SK-N-SH treated with all-trans-retinoic acid at 6 μM for 48 hours (cell line): ENCODE data around the gene ANKRD28.

ENCODE experiments used
- ATAC-seq: fragments of 200-7000 bp; cut with Tn5 transposase; 3 replicates; pipeline ENCODE4 v1.9.1; 2020; ENCODE audit warnings: mild to moderate bottlenecking, moderate library complexity
- BACH2 ChIP-seq: fragments of 250-450 bp; sonication (Bioruptor Pico); IDR thresholded peaks from 2 replicates; pipeline ENCODE4 v1.9.0; 2021; ENCODE audit warnings: mild to moderate bottlenecking, borderline replicate concordance
- CREB5 ChIP-seq: fragments of 250-450 bp; sonication (Bioruptor Pico); IDR thresholded peaks from 2 replicates; pipeline ENCODE4 v1.5.1; 2020; ENCODE audit warnings: low read depth, mild to moderate bottlenecking, moderate library complexity
- CSDC2 ChIP-seq: fragments of 250-450 bp; sonication (Bioruptor Pico); IDR thresholded peaks from 2 replicates; pipeline ENCODE4 v1.5.0; 2020; ENCODE audit warnings: mild to moderate bottlenecking, moderate library complexity
- CSRNP3 ChIP-seq: fragments of 250-450 bp; sonication (Bioruptor Pico); IDR thresholded peaks from 2 replicates; pipeline ENCODE4 v1.5.1; 2021; ENCODE audit warnings: mild to moderate bottlenecking, moderate library complexity
- ESRRG ChIP-seq: fragments of 250-450 bp; sonication (Bioruptor Pico); IDR thresholded peaks from 2 replicates; pipeline ENCODE4 v1.6.1; 2021; ENCODE audit warnings: mild to moderate bottlenecking
- GLIS3 ChIP-seq: fragments of 250-450 bp; sonication (Bioruptor Pico); IDR thresholded peaks from 2 replicates; pipeline ENCODE4 v1.5.0; 2020; ENCODE audit warnings: mild to moderate bottlenecking, moderate library complexity
- OSR1 ChIP-seq: fragments of 250-450 bp; sonication (Bioruptor Pico); IDR thresholded peaks from 2 replicates; pipeline ENCODE4 v1.8.0; 2022; ENCODE audit warnings: moderate library complexity, mild to moderate bottlenecking, inconsistent platforms
- PATZ1 ChIP-seq: fragments of 250-450 bp; sonication (Bioruptor Pico); IDR thresholded peaks from 2 replicates; pipeline ENCODE4 v1.8.0; 2020; ENCODE audit warnings: mild to moderate bottlenecking, moderate library complexity, borderline replicate concordance
- POU6F1 ChIP-seq: fragments of 250-450 bp; sonication (Bioruptor Pico); IDR thresholded peaks from 2 replicates; pipeline ENCODE4 v1.8.0; 2021; ENCODE audit warnings: low read depth, mild to moderate bottlenecking, moderate library complexity, borderline replicate concordance
- PPARA ChIP-seq: fragments of 250-450 bp; sonication (Bioruptor Pico); IDR thresholded peaks from 2 replicates; pipeline ENCODE4 v1.5.0; 2020; ENCODE audit warnings: mild to moderate bottlenecking, borderline replicate concordance
- RARB ChIP-seq: fragments of 250-450 bp; sonication (Bioruptor Pico); IDR thresholded peaks from 2 replicates; pipeline ENCODE4 v1.8.0; 2021; ENCODE audit warnings: mild to moderate bottlenecking, moderate library complexity
- SNAI2 ChIP-seq: fragments of 250-450 bp; sonication (Bioruptor Pico); IDR thresholded peaks from 2 replicates; pipeline ENCODE4 v1.5.0; 2020; ENCODE audit warnings: mild to moderate bottlenecking, moderate library complexity
- TCF4 ChIP-seq: fragments of 250-450 bp; sonication (Bioruptor Pico); IDR thresholded peaks from 2 replicates; pipeline ENCODE4 v1.8.0; 2021; ENCODE audit warnings: mild to moderate bottlenecking, moderate library complexity, borderline replicate concordance
- TOX ChIP-seq: fragments of 250-450 bp; sonication (Bioruptor Pico); IDR thresholded peaks from 2 replicates; pipeline ENCODE4 v1.8.0; 2021; ENCODE audit warnings: mild to moderate bottlenecking, moderate library complexity, borderline replicate concordance
- TSHZ2 ChIP-seq: fragments of 250-450 bp; sonication (Bioruptor Pico); IDR thresholded peaks from 2 replicates; pipeline ENCODE4 v1.5.0; 2020; ENCODE audit warnings: mild to moderate bottlenecking, moderate library complexity
- ZC3H10 ChIP-seq: fragments of 250-450 bp; sonication (Bioruptor Pico); IDR thresholded peaks from 2 replicates; pipeline ENCODE4 v1.5.1; 2021; ENCODE audit warnings: mild to moderate bottlenecking, moderate library complexity
- ZFP3 ChIP-seq: fragments of 250-450 bp; sonication (Bioruptor Pico); IDR thresholded peaks from 2 replicates; pipeline ENCODE4 v1.5.0; 2020; ENCODE audit warnings: mild to moderate bottlenecking, moderate library complexity
- ZFP30 ChIP-seq: fragments of 450-650 bp; formaldehyde crosslinking; IDR thresholded peaks from 2 replicates; pipeline ENCODE4 v1.5.0; 2022; ENCODE audit warnings: mild to moderate bottlenecking, moderate library complexity
- ZNF565 ChIP-seq: fragments of 450-650 bp; formaldehyde crosslinking; conservative IDR thresholded peaks from 2 replicates; pipeline ENCODE4 v1.5.0; 2020; ENCODE audit warnings: low read depth, mild to moderate bottlenecking, moderate library complexity
- ZNF70 ChIP-seq: fragments of 450-650 bp; formaldehyde crosslinking; IDR thresholded peaks from 2 replicates; pipeline ENCODE4 v1.5.0; 2020; ENCODE audit warnings: mild to moderate bottlenecking, moderate library complexity
- ZNF8 ChIP-seq: fragments of 450-650 bp; formaldehyde crosslinking; IDR thresholded peaks from 2 replicates; pipeline ENCODE4 v1.5.0; 2020; ENCODE audit warnings: mild to moderate bottlenecking, moderate library complexity

The ANKRD28 gene

GRCh38 chr3:15711281-15711680 lies 86.5 kb downstream of the ANKRD28 start (continued):
- TF ChIP-seq POU6F1, result no peak
- TF ChIP-seq GLIS3 (CRISPR knock-in tag), result no peak

GRCh38 chr3:15708882-15709677 lies 88.7 kb downstream of the ANKRD28 start:
- ATAC-seq, result no peak
- TF ChIP-seq ZNF70 (CRISPR knock-in tag) (no peak), ZFP30 (no peak), SNAI2 (no peak), ZFP3 (CRISPR knock-in tag) (no peak), ESRRG (no peak), CSRNP3 (CRISPR knock-in tag) (no peak), CREB5 (no peak), TCF4 (CRISPR knock-in tag) (no peak), BACH2 (no peak), TOX (CRISPR knock-in tag) (no peak), PATZ1 (CRISPR knock-in tag) (no peak), PPARA (CRISPR knock-in tag) (no peak), CSDC2 (CRISPR knock-in tag) (no peak), POU6F1 (no peak), ZNF8 (CRISPR knock-in tag) (no peak), ZC3H10 (CRISPR knock-in tag) (no peak), RARB (CRISPR knock-in tag) (no peak)

- ATAC-seq, result no peak
- TF ChIP-seq CREB5 (no peak), CSRNP3 (CRISPR knock-in tag) (no peak), BACH2 (no peak), SNAI2 (no peak), POU6F1 (no peak), TOX (CRISPR knock-in tag) (no peak), CSDC2 (CRISPR knock-in tag) (no peak), ZNF70 (CRISPR knock-in tag) (no peak), ZNF565 (CRISPR knock-in tag) (no peak), ZFP30 (no peak), ZC3H10 (CRISPR knock-in tag) (no peak), OSR1 (CRISPR knock-in tag) (no peak), TSHZ2 (CRISPR knock-in tag) (no peak), GLIS3 (CRISPR knock-in tag) (no peak), TCF4 (CRISPR knock-in tag) (no peak), ZFP3 (CRISPR knock-in tag) (no peak)
- TF ChIP-seq, all 23 proteins: peak for 0
Measured at GRCh38 chr3:15707779-15708178, 90.0 kb downstream of the ANKRD28 start.
